Ishikawa (cell line): ENCODE measurements around the gene CHPF.

Experiments used
- CEBPB ChIP-seq: IDR thresholded peaks from 2 replicates; pipeline ENCODE4 v1.6.1; 2012
- CREB1 ChIP-seq: IDR thresholded peaks from 2 replicates; pipeline ENCODE4 v1.6.1; 2012; ENCODE audit warnings: low read depth
- EP300 ChIP-seq: IDR thresholded peaks from 2 replicates; pipeline ENCODE4 v1.6.1; 2012; ENCODE audit warnings: borderline replicate concordance
- FOXM1 ChIP-seq: IDR thresholded peaks from 2 replicates; pipeline ENCODE4 v1.6.1; 2012; ENCODE audit warnings: low read depth, borderline replicate concordance
- NFIC ChIP-seq: IDR thresholded peaks from 2 replicates; pipeline ENCODE4 v1.6.1; 2012
- RAD21 ChIP-seq: IDR thresholded peaks from 2 replicates; pipeline ENCODE4 v1.6.1; 2012; ENCODE audit warnings: low read depth
- TAF1 ChIP-seq: IDR thresholded peaks from 2 replicates; pipeline ENCODE4 v1.6.1; 2012; ENCODE audit warnings: low read depth, mild to moderate bottlenecking
- YY1 ChIP-seq: IDR thresholded peaks from 2 replicates; pipeline ENCODE4 v1.6.1; 2012; ENCODE audit warnings: low read depth
- ZBTB7A ChIP-seq: IDR thresholded peaks from 2 replicates; pipeline ENCODE4 v1.6.1; 2012; ENCODE audit warnings: low read depth
- TF ChIP-seq, protein P1 (sequence below): IDR thresholded peaks from 2 replicates; pipeline ENCODE4 v1.6.1; 2012
- TF ChIP-seq, protein P2 (sequence below): IDR thresholded peaks from 2 replicates; pipeline ENCODE4 v1.6.1; 2012
- TF ChIP-seq, protein P3 (sequence below): IDR thresholded peaks from 2 replicates; pipeline ENCODE4 v1.6.1; 2012; ENCODE audit warnings: low read depth, mild to moderate bottlenecking

DNA sequence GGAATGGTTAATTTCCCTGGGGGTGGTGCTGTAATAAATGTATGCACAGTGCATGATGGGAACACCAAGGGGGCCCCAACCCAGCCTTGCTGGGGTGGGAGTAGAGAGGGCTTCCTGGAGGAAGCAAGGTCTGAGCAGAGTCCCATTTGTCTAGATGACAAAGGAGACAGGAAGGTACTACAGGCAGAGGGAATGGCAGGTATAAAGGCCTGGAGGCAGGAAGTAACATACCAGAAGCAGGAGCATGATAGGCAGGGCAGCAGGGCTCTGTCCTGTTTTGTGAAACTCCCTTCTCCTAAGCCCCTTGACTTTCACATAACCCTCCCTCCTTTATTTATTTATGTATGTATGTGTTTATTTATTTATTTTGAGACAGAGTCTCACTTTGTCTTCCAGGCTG lies 41.0 kb downstream of the CHPF start:
- TF ChIP-seq ZBTB7A = no peak
- TF ChIP-seq, protein P1, sequence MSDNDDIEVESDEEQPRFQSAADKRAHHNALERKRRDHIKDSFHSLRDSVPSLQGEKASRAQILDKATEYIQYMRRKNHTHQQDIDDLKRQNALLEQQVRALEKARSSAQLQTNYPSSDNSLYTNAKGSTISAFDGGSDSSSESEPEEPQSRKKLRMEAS = no peak
- TF ChIP-seq EP300 = no peak
- no peak for TF ChIP-seq YY1
- TF ChIP-seq, protein P2, sequence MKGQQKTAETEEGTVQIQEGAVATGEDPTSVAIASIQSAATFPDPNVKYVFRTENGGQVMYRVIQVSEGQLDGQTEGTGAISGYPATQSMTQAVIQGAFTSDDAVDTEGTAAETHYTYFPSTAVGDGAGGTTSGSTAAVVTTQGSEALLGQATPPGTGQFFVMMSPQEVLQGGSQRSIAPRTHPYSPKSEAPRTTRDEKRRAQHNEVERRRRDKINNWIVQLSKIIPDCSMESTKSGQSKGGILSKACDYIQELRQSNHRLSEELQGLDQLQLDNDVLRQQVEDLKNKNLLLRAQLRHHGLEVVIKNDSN = no peak
- TF ChIP-seq, protein P3, sequence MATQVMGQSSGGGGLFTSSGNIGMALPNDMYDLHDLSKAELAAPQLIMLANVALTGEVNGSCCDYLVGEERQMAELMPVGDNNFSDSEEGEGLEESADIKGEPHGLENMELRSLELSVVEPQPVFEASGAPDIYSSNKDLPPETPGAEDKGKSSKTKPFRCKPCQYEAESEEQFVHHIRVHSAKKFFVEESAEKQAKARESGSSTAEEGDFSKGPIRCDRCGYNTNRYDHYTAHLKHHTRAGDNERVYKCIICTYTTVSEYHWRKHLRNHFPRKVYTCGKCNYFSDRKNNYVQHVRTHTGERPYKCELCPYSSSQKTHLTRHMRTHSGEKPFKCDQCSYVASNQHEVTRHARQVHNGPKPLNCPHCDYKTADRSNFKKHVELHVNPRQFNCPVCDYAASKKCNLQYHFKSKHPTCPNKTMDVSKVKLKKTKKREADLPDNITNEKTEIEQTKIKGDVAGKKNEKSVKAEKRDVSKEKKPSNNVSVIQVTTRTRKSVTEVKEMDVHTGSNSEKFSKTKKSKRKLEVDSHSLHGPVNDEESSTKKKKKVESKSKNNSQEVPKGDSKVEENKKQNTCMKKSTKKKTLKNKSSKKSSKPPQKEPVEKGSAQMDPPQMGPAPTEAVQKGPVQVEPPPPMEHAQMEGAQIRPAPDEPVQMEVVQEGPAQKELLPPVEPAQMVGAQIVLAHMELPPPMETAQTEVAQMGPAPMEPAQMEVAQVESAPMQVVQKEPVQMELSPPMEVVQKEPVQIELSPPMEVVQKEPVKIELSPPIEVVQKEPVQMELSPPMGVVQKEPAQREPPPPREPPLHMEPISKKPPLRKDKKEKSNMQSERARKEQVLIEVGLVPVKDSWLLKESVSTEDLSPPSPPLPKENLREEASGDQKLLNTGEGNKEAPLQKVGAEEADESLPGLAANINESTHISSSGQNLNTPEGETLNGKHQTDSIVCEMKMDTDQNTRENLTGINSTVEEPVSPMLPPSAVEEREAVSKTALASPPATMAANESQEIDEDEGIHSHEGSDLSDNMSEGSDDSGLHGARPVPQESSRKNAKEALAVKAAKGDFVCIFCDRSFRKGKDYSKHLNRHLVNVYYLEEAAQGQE = no peak
- TF ChIP-seq CEBPB = no peak
- TF ChIP-seq RAD21 = no peak
- no peak for TF ChIP-seq CREB1
- TF ChIP-seq TAF1 = no peak
- TF ChIP-seq NFIC = no peak
- TF ChIP-seq FOXM1 = no peak
